GM12878 (cell line): ENCODE data around the gene CSTA.

Experiments used
- BHLHE40 ChIP-seq, 2 experiments: fragments of 450-650 bp in 1 of 2; IDR thresholded peaks; 2 replicates each; pipeline ENCODE4 v1.6.1; 2011 to 2017; ENCODE audit warnings: low read depth in 2 of 2, borderline replicate concordance in 1 of 2, improper control_type of control experiment in 1 of 2, low read length in 1 of 2, mild to moderate bottlenecking in 1 of 2
- CTCF ChIP-seq, 3 experiments: IDR thresholded peaks in 2 of 3; conservative IDR thresholded peaks in 1 of 3; 2 replicates each; pipeline ENCODE4 v1.5.1; 2011; ENCODE audit warnings: low read depth in 3 of 3, low read length in 3 of 3, mild to moderate bottlenecking in 3 of 3, control low read depth in 2 of 3, moderate library complexity in 2 of 3, inconsistent platforms in 1 of 3, mixed read lengths in 1 of 3; ENCODE audit not compliant: control insufficient read depth in 2 of 3, insufficient read depth in 1 of 3; ENCODE audit errors: extremely low read depth in 1 of 3
- EZH2 ChIP-seq: IDR thresholded peaks from 2 replicates; pipeline ENCODE4 v1.6.1; 2012; ENCODE audit warnings: low read depth, mild to moderate bottlenecking, control low read depth, inconsistent platforms, low read length, borderline replicate concordance; ENCODE audit not compliant: control insufficient read depth
- GABPA ChIP-seq: IDR thresholded peaks from 2 replicates; pipeline ENCODE4 v1.6.1; 2014; ENCODE audit warnings: antibody characterized with exemption, low read depth, mild to moderate bottlenecking, inconsistent platforms
- POLR2A ChIP-seq: IDR thresholded peaks from 2 replicates; pipeline ENCODE4 v1.6.1; 2011; ENCODE audit warnings: low read depth, mild to moderate bottlenecking, low read length
- POLR2AphosphoS5 ChIP-seq: IDR thresholded peaks from 2 replicates; pipeline ENCODE4 v1.6.1; 2011; ENCODE audit warnings: mild to moderate bottlenecking, low read length, inconsistent platforms

- TF ChIP-seq CTCF (IDR thresholded peaks at IDR 0.05 in 2 of 3, conservative IDR thresholded peaks at IDR 0.05 in 1 of 3; ENCODE audit: control insufficient read depth in 2 of 3, extremely low read depth in 1 of 3, insufficient read depth in 1 of 3, low read depth in 3 of 3, low read length in 3 of 3): no peak
- TF ChIP-seq BHLHE40 (IDR thresholded peaks at IDR 0.05; ENCODE audit: borderline replicate concordance in 1 of 2, low read depth in 2 of 2, low read length in 1 of 2): no peak
- no peak for TF ChIP-seq POLR2AphosphoS5
- TF ChIP-seq POLR2A: no peak
- TF ChIP-seq GABPA: no peak
- TF ChIP-seq EZH2: no peak
Observed at GRCh38 chr3:122362026-122362425, 37.0 kb downstream of the CSTA start.
